ENCODE results near the gene RFC1.

DNA sequence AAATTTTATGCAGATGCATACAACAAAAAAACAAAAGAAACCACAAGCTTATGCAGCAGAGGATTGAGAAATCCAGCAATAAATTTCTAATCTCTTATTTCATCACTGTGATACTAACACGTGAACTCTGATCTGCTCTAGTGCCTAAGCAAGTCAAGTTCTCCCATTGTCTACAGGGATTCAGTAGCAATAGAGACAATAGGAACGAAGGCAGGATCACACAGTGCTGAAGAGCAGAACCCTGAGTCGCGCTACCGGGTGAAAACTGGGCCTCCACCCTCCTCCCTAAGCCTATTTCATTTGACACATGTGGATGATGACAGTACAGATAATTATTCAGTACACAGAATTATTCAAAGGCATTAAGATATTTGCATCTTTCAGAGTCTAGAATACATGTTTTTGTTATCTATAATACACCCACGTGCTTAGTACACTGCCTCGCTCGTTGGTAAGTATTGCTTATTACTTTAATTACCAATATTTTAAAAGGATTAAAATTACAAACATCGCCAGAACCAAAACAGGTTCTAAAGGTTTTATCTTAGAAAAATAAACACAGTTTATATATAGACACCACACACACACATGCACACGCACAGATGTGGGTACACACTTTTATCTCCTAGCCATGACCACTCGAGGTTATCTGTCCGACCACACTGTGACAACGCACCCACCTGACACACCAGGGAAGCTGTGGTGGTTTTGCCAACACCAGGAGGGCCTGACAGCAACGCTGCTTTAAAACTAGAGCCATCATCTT is 60.1 kb downstream of the RFC1 start:
- TF ChIP-seq POLR2AphosphoS5 (IDR thresholded peaks at IDR 0.05), result no peak
- TF ChIP-seq, protein P1, sequence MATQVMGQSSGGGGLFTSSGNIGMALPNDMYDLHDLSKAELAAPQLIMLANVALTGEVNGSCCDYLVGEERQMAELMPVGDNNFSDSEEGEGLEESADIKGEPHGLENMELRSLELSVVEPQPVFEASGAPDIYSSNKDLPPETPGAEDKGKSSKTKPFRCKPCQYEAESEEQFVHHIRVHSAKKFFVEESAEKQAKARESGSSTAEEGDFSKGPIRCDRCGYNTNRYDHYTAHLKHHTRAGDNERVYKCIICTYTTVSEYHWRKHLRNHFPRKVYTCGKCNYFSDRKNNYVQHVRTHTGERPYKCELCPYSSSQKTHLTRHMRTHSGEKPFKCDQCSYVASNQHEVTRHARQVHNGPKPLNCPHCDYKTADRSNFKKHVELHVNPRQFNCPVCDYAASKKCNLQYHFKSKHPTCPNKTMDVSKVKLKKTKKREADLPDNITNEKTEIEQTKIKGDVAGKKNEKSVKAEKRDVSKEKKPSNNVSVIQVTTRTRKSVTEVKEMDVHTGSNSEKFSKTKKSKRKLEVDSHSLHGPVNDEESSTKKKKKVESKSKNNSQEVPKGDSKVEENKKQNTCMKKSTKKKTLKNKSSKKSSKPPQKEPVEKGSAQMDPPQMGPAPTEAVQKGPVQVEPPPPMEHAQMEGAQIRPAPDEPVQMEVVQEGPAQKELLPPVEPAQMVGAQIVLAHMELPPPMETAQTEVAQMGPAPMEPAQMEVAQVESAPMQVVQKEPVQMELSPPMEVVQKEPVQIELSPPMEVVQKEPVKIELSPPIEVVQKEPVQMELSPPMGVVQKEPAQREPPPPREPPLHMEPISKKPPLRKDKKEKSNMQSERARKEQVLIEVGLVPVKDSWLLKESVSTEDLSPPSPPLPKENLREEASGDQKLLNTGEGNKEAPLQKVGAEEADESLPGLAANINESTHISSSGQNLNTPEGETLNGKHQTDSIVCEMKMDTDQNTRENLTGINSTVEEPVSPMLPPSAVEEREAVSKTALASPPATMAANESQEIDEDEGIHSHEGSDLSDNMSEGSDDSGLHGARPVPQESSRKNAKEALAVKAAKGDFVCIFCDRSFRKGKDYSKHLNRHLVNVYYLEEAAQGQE (IDR thresholded peaks at IDR 0.05; ENCODE audit: borderline replicate concordance), result no peak
- TF ChIP-seq MXI1 (conservative IDR thresholded peaks at IDR 0.05; ENCODE audit: poor library complexity, severe bottlenecking), result no peak
- TF ChIP-seq EZH2 (IDR thresholded peaks at IDR 0.05; ENCODE audit: borderline replicate concordance, insufficient read depth, low read length, poor library complexity, severe bottlenecking), result no peak
- TF ChIP-seq, protein P2, sequence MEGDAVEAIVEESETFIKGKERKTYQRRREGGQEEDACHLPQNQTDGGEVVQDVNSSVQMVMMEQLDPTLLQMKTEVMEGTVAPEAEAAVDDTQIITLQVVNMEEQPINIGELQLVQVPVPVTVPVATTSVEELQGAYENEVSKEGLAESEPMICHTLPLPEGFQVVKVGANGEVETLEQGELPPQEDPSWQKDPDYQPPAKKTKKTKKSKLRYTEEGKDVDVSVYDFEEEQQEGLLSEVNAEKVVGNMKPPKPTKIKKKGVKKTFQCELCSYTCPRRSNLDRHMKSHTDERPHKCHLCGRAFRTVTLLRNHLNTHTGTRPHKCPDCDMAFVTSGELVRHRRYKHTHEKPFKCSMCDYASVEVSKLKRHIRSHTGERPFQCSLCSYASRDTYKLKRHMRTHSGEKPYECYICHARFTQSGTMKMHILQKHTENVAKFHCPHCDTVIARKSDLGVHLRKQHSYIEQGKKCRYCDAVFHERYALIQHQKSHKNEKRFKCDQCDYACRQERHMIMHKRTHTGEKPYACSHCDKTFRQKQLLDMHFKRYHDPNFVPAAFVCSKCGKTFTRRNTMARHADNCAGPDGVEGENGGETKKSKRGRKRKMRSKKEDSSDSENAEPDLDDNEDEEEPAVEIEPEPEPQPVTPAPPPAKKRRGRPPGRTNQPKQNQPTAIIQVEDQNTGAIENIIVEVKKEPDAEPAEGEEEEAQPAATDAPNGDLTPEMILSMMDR (IDR thresholded peaks at IDR 0.05; ENCODE audit: poor library complexity, severe bottlenecking), result no peak
- TF ChIP-seq RAD21 (conservative IDR thresholded peaks at IDR 0.05), result no peak

Data from neural cell (in vitro differentiated cells).